NCI-H2196 treated with DMSO at 0.1 percent for 48 hours (cell line): ENCODE data around the gene TEX35.
"Not testable (repeated sequence)": the region's sequence is repeated elsewhere in the genome, so short reads cannot be mapped to it uniquely, and the experiment has no call there.

ENCODE experiments used
- DNase-seq: peaks from one replicate; lab custom pipeline; 2025; ENCODE audit not compliant: unreplicated experiment; lab: John Stamatoyannopoulos, UW

The TEX35 gene

GRCh38 chr1:178494569-178494971 is 18.3 kb upstream of the TEX35 start:
- no peak for DNase-seq

GRCh38 chr1:178495158-178495557 is 17.8 kb upstream of the TEX35 start:
- no peak for DNase-seq

- no peak for DNase-seq
These were observed 17.0 kb upstream of the TEX35 start for GRCh38 chr1:178495741-178496409.

DNA sequence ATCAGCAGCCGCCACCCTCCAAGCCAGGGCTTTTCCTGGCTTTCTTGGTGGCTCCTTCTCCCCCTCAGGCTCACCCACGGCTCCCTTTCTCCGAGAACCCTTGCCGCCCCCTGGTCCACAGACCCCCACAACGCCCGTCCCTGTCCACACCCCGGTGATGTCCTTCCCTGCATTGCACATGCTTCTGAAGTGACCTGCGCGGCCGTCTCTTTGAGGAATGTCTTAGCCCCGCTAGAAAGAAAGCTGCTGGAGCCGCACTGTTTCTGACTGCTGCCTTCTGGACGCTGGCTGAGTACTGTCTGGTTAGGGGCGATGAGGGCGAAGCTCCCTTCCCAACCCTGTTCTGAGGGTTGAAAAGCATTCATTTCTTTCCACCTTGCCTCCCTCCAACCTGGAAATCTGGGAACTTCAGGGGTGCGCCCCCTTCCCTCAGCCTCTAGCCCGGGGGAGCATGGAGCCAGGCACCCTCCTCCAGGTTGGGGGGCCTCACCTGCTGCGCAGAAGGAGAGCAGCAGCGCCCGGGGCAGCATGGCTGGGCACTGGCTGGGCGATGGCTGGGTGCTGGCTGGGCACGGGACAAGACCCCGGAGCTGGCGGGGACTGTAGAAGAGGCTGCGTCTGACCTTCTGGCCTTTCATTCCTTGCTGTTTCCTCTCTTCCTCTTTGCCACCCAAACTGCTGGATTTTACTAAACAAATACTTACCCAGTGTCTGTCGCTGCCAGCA is 16.3 kb upstream of the TEX35 start, which contains the start of gene CLEC20A:
CLEC20A (minus strand) TSS at position 555 of the 726 bp plus-strand sequence; CDS start at position 530, 25 bp downstream.
- no peak for DNase-seq

GRCh38 chr1:178497903-178498478 is 14.9 kb upstream of the TEX35 start:
- no peak for DNase-seq

DNA sequence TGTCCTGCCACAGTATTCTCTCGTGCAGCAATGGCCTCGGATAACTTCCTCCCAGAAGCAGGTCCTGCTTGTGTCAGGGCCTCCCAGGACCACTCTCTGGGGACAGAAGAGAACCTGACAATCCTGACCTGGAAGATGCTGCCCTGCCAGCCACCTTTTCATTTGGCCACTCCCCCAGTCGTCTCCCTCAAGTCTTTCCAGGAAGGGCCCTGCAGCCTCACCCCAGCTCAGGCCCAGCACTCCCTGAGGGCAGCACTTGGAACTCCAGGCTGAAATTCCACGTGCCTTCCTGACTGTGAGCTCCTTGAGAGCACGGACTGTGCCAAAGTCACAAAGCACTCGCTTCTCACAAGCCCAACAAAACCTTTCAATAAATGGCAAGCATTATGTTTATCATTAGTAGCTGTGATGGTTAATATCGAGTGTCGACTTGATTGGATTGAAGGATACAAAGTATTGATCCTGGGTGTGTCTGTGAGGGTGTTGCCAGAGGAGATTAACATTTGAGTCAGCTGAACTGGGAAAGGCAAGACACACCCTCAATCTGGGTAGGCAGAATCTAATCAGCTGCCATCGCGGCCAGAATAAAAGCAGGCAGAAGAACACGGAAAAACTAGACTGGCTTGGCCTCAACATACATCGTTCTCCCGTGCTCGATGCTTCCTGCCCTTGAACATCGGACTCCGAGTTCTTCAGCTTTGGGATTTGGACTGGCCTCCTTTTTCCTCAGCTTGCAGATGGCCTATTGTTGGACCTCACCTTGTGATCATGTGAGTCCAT is 13.8 kb upstream of the TEX35 start:
- no peak for DNase-seq

GRCh38 chr1:178500091-178500770 is 12.7 kb upstream of the TEX35 start:
- no peak for DNase-seq

DNA sequence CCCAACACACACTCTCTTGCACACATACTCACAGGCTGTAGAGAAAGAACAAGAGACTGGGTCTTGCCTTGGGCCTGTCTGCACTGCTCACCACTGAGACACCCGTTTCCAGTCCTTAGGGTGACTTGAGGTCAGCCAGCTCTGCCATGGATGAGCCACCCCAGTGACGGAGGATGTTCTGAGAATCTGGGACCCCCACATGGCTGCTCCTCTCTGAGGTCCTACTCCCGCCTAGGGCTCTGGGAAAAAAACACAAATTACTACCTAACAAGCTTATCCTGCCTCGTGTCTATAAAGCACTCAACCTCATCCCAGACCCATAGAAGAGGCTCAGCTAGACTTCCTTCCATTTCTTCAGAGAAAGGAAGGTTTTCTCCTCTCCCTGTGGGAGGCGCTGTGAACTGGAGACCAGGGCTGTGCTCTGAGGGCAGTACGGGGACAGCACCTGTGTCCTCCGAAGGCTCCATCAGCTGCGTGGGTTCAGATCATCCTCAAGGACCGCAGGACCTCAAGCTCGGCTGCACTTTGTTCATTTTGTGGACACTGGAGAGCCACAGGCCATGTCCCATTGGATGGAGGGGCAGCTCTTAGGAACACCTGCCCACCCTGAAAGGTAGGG is 11.9 kb upstream of the TEX35 start:
- DNase-seq = no peak

DNA sequence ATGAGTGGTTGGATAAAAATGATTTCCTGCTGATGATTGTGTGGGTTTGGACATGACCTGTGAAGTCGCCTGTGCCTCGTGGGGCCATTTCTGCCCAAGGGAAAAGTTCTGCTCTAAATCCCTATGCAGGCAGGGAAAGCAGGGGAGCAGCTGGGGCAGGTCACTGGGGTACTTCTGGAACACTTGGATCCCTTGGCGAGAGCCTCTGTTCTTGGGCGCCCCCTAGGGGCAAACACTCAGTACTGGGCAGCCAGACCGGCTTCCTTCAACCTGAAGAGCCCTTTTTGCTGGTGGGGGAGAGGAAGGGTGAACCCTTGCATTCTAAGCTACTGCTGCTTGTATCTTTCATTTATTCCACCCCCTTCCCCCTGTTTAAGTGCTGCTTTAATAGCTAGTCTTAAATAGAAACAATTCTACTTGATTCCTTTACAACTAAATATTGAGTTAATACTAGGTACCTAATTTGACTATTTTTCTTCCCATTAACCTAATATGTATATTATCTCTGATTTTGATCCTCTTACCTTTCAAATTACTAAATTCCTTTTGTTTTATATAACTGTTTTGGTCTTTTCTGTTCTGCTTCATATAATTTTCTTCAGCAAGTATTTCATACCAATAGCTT is 11.1 kb upstream of the TEX35 start:
- peak; percentile 3 for DNase-seq

DNA sequence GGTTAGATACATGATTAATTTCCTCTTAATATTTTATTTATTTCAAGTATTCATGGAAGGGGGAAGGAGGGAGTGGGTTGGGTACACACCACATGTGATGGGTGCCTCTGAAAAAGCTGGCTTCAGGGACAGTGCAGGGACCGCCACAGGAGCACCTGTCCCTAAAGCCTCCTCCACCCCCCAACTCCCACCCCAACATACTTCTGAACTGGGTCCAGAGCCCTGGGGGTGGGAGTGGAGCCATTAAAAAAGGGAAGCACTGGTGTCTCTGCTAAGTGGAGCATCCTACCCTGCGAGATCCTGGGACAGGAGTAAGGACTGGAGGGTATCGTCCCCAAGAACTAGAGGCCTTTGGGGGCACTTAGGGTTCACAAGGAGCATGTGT is 10.6 kb upstream of the TEX35 start:
- no peak for DNase-seq

GRCh38 chr1:178502856-178503255 is 10.1 kb upstream of the TEX35 start:
- no peak for DNase-seq

- not testable (repeated sequence) for DNase-seq
These were observed 9.6 kb upstream of the TEX35 start for GRCh38 chr1:178503316-178503715.

- DNase-seq = no peak
These were observed 9.1 kb upstream of the TEX35 start for GRCh38 chr1:178503849-178504248.

DNA sequence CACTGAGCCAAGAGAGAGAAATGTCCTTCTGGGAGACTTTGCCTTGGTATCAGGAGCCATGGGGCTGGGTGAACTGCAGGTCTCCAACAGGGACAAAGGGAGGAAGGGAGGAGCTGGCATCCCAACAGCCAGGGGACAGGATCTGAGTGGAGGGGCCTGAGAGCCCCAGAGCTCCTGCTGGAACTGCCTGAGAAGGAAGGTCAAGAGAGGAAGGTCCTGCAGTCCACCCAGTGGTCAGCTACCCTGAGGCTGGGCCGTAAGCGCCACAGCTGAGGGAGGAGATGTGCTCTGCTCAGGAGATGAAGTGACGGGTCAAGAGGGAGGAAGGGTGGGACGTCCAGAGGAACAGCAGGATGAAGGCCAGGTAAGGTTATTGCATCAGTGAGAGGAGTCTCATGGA is 8.6 kb upstream of the TEX35 start:
- no peak for DNase-seq

DNA sequence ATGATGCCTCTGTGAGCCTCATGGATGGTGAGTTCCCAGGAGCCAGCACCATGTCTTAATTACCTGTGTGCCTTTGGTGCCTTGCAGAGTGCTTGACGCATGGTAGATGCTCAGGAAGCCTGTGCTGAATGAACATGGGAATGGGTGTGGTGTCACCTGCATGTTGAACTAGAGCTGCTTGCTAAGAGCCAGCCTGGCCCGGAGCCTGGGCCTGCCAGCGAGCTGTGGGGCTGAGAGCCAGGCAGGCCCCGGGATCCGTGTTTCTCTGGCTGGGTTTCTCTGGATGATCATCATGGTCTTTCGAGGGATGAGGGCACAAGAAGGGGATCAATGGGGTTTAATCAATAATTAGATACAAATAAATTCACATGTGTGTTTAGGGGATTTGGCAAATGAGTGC is 6.7 kb upstream of the TEX35 start:
- no peak for DNase-seq

DNA sequence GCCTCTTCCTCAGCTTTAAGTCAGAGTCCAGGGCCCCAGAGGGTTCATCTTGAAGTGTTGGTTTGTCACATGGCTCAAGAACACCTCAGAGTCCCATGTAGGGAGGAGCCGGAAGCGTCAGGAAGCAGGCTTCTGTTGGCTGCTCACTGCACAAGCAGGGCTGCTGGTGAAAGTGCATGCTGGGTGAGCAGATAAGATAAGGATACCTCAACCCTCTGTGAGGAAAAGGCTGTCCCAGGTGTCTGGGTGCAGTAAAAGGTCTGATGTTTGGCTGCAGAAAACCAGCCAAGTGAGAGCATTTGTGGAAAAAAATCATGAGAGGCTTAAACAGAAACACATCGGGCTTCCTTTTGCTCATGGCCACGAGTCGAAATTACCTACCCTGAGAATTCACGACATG is 6.2 kb upstream of the TEX35 start:
- DNase-seq = no peak

- no peak for DNase-seq
These were observed 3.4 kb upstream of the TEX35 start for GRCh38 chr1:178509414-178510007.

GRCh38 chr1:178510155-178510554 is 2.8 kb upstream of the TEX35 start:
- DNase-seq = no peak

- DNase-seq = no peak
These were observed 522 bp downstream of the TEX35 start for GRCh38 chr1:178513278-178513983.
